ENCODE data around the gene INO80. TPM values are rescaled to one million over a fixed set of nuclear protein-coding genes. Genes with fewer than 3 reads are reported as not detected.

INO80 gene
- total and polyA plus RNA-seq, 7 donors = 7.2 to 36.6 (median 17.1) TPM

GRCh38 chr15:41031232-41032078 is 84.6 kb downstream of the INO80 start:
- 81 to 84% methylated on average over 5 of the region's 5 CpGs for WGBS, 2 donors
- peaks cover 0 to 25% (median 6%) of the 10 kb centered on the region in 4 donors for H3K36me3 ChIP-seq

GRCh38 chr15:41028853-41029252 is 87.2 kb downstream of the INO80 start:
- Histone ChIP-seq H3K4me1 (peaks cover 0 to 24% (median 20%) of the 10 kb centered on the region in 4 donors), H3K9me3 (no peaks in the 10 kb centered on the region), H3K27ac (no peak overlapping the region), H3K4me3 (no peak overlapping the region), H3K27me3 (no peaks in the 10 kb centered on the region), H3K36me3 (peaks cover 0 to 14% (median 7%) of the 10 kb centered on the region in 4 donors)
- no peak for DNase-seq
- intact Hi-C loops (cut with DNase I) = loop anchor here (10.0 kb wide), 1 partner anchor 156 kb away; no protein-coding TSS in a partner anchor
- WGBS, 2 donors = 63 to 66% methylated on average over 1 of the region's 1 CpG
- no peak for TF ChIP-seq POLR2A (IDR thresholded peaks at IDR 0.05)
- TF ChIP-seq CTCF (IDR thresholded peaks at IDR 0.05) = no peak
- TF ChIP-seq POLR2AphosphoS5 (IDR thresholded peaks at IDR 0.05) = no peak
- TF ChIP-seq EP300 (IDR thresholded peaks at IDR 0.05) = no peak

More at GRCh38 chr15:41031232-41032078, 84.6 kb downstream of the INO80 start:
- H3K4me1 ChIP-seq = no peaks in the 10 kb centered on the region
- intact Hi-C loops (cut with DNase I) = no loop called here
- no peaks in the 10 kb centered on the region for H3K9me3 ChIP-seq
- DNase-seq = no peak
- H3K27me3 ChIP-seq = no peaks in the 10 kb centered on the region
- TF ChIP-seq EP300 (IDR thresholded peaks at IDR 0.05) (no peak), CTCF (IDR thresholded peaks at IDR 0.05) (no peak), POLR2A (IDR thresholded peaks at IDR 0.05) (no peak), POLR2AphosphoS5 (IDR thresholded peaks at IDR 0.05) (no peak)
- no peak overlapping the region for H3K27ac ChIP-seq
- no peak overlapping the region for H3K4me3 ChIP-seq

GRCh38 chr15:41025393-41025792 is 90.7 kb downstream of the INO80 start:
- H3K4me3 ChIP-seq = no peak overlapping the region
- intact Hi-C loops (cut with DNase I) = loop anchor here (10.0 kb wide), 1 partner anchor 159 kb away; no protein-coding TSS in a partner anchor
- no peaks in the 10 kb centered on the region for H3K9me3 ChIP-seq
- H3K4me1 ChIP-seq = peaks cover 0 to 35% (median 30%) of the 10 kb centered on the region in 4 donors
- H3K36me3 ChIP-seq = peaks cover 0 to 19% (median 10%) of the 10 kb centered on the region in 4 donors
- 92 to 93% methylated on average over 4 of the region's 4 CpGs for WGBS, 2 donors
- H3K27me3 ChIP-seq = no peaks in the 10 kb centered on the region
- peak overlapping the region; percentile 48 to 80 (median 74) for H3K27ac ChIP-seq
- no peak for DNase-seq
- TF ChIP-seq CTCF (IDR thresholded peaks at IDR 0.05) (no peak), POLR2AphosphoS5 (IDR thresholded peaks at IDR 0.05) (no peak)

- Histone ChIP-seq H3K36me3 (peaks cover 0 to 24% (median 14%) of the 10 kb centered on the region in 4 donors), H3K4me1 (peaks cover 0 to 35% (median 30%) of the 10 kb centered on the region in 4 donors), H3K27me3 (no peaks in the 10 kb centered on the region), H3K9me3 (no peaks in the 10 kb centered on the region), H3K27ac (peak overlapping the region; percentile 48 to 80 (median 74)), H3K4me3 (no peak overlapping the region)
- no peak for DNase-seq
- intact Hi-C loops (cut with DNase I) = loop anchor here (10.0 kb wide), 1 partner anchor 160 kb away; no protein-coding TSS in a partner anchor
- 19 to 56% methylated on average over 2 of the region's 2 CpGs for WGBS, 2 donors
- TF ChIP-seq POLR2A (IDR thresholded peaks at IDR 0.05) (no peak), EP300 (IDR thresholded peaks at IDR 0.05) (no peak)
Measured at GRCh38 chr15:41024885-41025284, 91.2 kb downstream of the INO80 start.

GRCh38 chr15:41024131-41024530 is 91.9 kb downstream of the INO80 start:
- Histone ChIP-seq H3K27me3 (no peaks in the 10 kb centered on the region), H3K27ac (peak overlapping the region; percentile 48 to 80 (median 74)), H3K4me1 (peaks cover 0 to 35% (median 30%) of the 10 kb centered on the region in 4 donors), H3K9me3 (no peaks in the 10 kb centered on the region), H3K4me3 (no peak overlapping the region), H3K36me3 (peaks cover 0 to 32% (median 16%) of the 10 kb centered on the region in 4 donors)
- intact Hi-C loops (cut with DNase I) = loop anchor here (10.0 kb wide), 1 partner anchor 161 kb away; no protein-coding TSS in a partner anchor
- no peak for DNase-seq
- TF ChIP-seq CTCF (IDR thresholded peaks at IDR 0.05) = no peak
- no peak for TF ChIP-seq POLR2AphosphoS5 (IDR thresholded peaks at IDR 0.05)
- TF ChIP-seq POLR2A (IDR thresholded peaks at IDR 0.05) = no peak
- TF ChIP-seq EP300 (IDR thresholded peaks at IDR 0.05) = no peak
- 69 to 81% methylated on average over 4 of the region's 4 CpGs for WGBS, 2 donors

All from sigmoid colon (tissue), 7 donors.